ENCODE measurements around the gene NEU2.

NEU2 gene

GRCh38 chr2:233075141-233075965 is 42.9 kb downstream of the NEU2 start:
- no peak for DNase-seq

DNA sequence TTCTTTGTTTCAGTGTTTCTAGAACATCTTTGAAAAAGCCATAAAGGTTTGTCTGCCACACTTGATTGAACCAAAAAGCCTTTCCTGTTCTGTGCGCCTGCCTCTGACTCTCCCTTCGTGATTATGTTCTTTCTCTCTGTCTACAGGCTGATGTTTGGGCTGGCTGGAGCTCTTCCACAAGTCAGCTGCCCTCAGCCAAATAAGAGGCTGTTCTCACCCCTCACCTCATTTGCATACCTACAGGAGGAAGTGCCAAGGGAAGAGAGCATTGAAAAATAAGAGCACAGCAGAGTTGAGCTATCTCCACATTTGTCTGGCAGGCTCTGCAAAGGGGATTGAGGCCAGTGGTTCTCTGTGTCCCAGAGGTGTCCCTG is 43.5 kb downstream of the NEU2 start:
- peak in 1 of 58 donors; percentile 26 for DNase-seq

DNA sequence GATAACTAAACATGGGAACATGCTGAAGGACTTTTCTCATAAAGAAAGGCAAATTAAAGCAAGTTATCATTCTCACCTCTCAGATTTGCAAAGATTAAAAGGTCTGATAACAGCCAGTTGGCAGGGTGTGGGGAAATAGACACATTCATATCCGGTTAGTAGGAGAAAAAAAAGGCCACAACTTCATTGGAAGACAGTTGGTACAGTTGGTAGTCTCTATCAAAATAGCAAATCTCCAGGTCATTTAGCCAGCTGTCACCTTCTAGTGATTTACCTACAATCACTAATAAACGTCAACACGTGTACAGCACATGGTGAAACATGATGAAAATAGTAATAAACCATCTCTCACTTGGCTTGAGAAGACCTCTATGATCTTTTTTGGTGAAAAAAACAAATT is 44.3 kb downstream of the NEU2 start:
- DNase-seq, result no peak

GRCh38 chr2:233079473-233079877 is 47.0 kb downstream of the NEU2 start:
- no peak for DNase-seq

DNA sequence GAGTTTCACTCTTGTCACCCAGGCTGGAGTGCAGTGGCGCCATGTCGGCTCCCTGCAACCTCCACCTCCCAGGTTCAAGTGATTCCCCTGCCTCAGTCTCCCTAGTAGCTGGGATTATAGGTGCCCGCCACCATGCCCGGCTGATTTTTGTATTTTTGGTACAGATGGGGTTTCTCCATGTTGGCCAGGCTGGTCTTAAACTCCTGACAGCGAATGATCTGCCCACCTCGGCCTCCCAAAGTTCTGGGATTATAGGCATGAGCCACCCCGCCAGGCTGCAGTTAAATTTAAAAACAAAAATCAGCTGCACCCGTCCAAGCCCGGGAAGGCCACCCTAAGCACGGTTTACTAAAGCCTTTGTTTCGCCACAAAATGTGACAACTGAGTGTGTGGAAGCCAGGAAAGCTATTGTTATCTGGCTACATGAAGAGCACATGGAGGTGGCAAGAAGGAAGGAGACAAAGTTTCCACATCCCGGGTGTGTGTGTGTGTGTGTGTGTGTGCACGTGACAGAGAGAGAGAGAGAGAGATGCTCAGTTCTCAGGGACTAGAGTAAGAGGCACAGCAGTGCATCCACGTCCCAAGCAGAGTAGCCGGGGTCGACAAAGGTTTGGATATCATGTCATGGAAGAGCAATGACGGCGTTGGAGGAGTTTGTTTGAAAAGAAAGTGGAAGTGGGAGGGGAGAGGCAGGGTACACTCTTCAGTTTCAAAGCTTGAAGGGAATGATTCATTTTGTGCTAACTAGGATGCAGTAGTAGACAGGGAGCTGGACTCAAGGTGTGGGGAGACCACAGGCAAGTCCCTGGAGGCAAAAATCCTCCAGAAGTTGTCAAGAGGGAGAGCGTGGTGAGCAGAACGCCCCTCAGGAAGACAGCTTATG is 47.7 kb downstream of the NEU2 start:
- DNase-seq, result no peak

DNA sequence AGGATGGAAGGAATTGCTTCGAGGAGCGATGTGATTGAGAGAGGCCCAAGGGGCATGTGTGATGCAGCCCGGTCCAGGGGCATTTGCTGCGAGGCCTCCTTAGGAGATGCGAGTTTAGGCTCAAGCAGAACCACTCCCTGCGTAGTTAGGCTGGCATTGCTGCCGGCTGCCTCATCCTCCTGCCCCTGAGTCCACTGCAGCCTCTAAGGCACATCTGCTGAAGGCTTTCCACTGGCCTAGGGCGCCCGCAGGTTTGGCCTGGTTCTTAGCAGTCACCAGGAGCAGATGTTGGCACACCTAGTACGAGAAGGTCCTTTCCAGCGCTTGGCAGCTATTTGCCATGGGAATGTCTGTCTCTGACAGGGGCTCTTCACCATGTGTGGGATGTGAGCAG is 48.4 kb downstream of the NEU2 start:
- no peak for DNase-seq

- peak in 5 of 58 donors; percentile 22 to 53 (median 28) for DNase-seq
Measured at GRCh38 chr2:233081232-233081730, 48.8 kb downstream of the NEU2 start.

- no peak for DNase-seq
Measured at GRCh38 chr2:233081731-233082221, 49.3 kb downstream of the NEU2 start.

GRCh38 chr2:233082222-233082930 is 49.9 kb downstream of the NEU2 start:
- no peak for DNase-seq

GRCh38 chr2:233082931-233083755 is 50.7 kb downstream of the NEU2 start:
- DNase-seq, result no peak

DNA sequence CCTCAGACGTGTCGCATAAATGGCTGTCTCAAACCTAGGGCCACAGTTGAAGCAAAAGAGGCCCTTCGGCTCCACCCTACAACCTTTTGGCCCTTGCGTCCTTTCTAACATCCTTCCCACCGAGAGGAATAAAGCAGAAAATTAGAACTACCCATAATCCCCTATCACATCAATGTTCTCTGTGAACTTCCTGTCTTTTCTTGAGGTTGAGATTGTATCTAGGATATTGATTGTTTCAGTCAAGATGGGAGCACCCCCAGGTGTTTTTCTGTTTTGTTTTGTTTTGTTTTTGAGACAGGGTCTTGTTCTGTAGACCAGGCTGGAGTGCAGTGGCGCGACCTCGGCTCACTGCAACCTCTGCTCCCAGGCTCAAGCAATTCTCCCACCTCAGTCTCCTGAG is 51.3 kb downstream of the NEU2 start:
- no peak for DNase-seq

DNA sequence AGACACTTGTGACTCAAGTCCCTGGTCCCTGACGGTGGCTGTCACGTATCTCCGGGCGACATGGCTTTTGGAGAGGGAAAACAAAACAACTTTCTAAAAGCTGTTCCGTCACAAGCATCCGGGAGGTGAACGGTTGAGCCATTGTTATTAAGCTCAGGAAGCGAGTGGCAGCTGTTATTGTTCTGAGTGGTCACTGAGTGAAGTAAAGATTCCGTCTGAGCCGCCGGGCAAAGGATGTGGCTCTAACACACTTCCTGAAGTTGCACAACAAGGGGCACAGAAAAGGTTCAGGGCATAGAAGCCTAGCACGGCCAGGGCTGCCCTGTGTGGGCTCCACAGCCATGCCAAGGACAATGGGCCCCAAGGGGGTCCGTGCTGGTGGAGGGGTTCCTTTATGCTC is 52.0 kb downstream of the NEU2 start:
- peak in 12 of 58 donors; percentile 14 to 45 (median 30) for DNase-seq
